Peyer's patch (tissue), 4 donors: ENCODE data around the gene OR1K1.

Experiments used
- POLR2A ChIP-seq, 2 donors: fragments of 450-650 bp; IDR thresholded peaks; one replicate each; pipeline ENCODE4 v1.5.1; 2017; ENCODE audit warnings: antibody characterized with exemption in 2 of 2, mild to moderate bottlenecking in 2 of 2, moderate library complexity in 2 of 2
- TF ChIP-seq, protein P1 (sequence below), 6 experiments: fragments of 450-650 bp in 4 of 6; fragments of 200-600 bp in 2 of 6; sonication (generic) in 1 of 6; IDR thresholded peaks; one replicate each; pipeline ENCODE4 v1.5.1; 2017 to 2019; ENCODE audit warnings: antibody characterized with exemption in 6 of 6, mild to moderate bottlenecking in 3 of 6, moderate library complexity in 1 of 6

- TF ChIP-seq, protein P1, sequence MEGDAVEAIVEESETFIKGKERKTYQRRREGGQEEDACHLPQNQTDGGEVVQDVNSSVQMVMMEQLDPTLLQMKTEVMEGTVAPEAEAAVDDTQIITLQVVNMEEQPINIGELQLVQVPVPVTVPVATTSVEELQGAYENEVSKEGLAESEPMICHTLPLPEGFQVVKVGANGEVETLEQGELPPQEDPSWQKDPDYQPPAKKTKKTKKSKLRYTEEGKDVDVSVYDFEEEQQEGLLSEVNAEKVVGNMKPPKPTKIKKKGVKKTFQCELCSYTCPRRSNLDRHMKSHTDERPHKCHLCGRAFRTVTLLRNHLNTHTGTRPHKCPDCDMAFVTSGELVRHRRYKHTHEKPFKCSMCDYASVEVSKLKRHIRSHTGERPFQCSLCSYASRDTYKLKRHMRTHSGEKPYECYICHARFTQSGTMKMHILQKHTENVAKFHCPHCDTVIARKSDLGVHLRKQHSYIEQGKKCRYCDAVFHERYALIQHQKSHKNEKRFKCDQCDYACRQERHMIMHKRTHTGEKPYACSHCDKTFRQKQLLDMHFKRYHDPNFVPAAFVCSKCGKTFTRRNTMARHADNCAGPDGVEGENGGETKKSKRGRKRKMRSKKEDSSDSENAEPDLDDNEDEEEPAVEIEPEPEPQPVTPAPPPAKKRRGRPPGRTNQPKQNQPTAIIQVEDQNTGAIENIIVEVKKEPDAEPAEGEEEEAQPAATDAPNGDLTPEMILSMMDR (IDR thresholded peaks at IDR 0.05), result no peak
- no peak for TF ChIP-seq POLR2A (IDR thresholded peaks at IDR 0.05)
Observed at GRCh38 chr9:122806661-122807060, 6.7 kb downstream of the OR1K1 start.
